HepG2 (cell line): ENCODE data around the gene LITAF.

Experiments
- CTCF ChIP-seq: sonication (generic); formaldehyde crosslinking; IDR thresholded peaks from 2 replicates; pipeline ENCODE4 v1.5.0; 2020; ENCODE audit warnings: mild to moderate bottlenecking, missing genetic modification reagents, moderate library complexity
- JUNB ChIP-seq: sonication (generic); formaldehyde crosslinking; IDR thresholded peaks from 2 replicates; pipeline ENCODE4 v1.8.0; 2022; ENCODE audit warnings: missing genetic modification reagents, mild to moderate bottlenecking, borderline replicate concordance
- MAZ ChIP-seq, 2 experiments: sonication (generic) in 1 of 2; formaldehyde crosslinking in 1 of 2; IDR thresholded peaks; 2 replicates each; pipeline versions ENCODE4 v1.5.0 to v1.6.1; 2012 to 2020; ENCODE audit warnings: low read depth in 2 of 2, mild to moderate bottlenecking in 2 of 2, borderline replicate concordance in 1 of 2, improper control_type of control experiment in 1 of 2, low read length in 1 of 2, missing genetic modification reagents in 1 of 2, moderate library complexity in 1 of 2
- POLR2A ChIP-seq, 2 experiments: IDR thresholded peaks; 2 replicates each; pipeline ENCODE4 v1.6.1; 2011; ENCODE audit warnings: low read depth in 2 of 2, low read length in 2 of 2, mild to moderate bottlenecking in 1 of 2, moderate library complexity in 1 of 2; ENCODE audit not compliant: insufficient read depth in 1 of 2
- SIN3A ChIP-seq: IDR thresholded peaks from 2 replicates; pipeline ENCODE4 v1.6.1; 2011; ENCODE audit warnings: low read depth, mild to moderate bottlenecking, control low read depth, low read length, borderline replicate concordance
- SSRP1 ChIP-seq: IDR thresholded peaks from 2 replicates; pipeline ENCODE4 v1.6.1; 2016; ENCODE audit warnings: control low read depth
- ZMYM2 ChIP-seq: sonication (generic); formaldehyde crosslinking; IDR thresholded peaks from 2 replicates; pipeline ENCODE4 v1.8.0; 2022; ENCODE audit warnings: mild to moderate bottlenecking, missing genetic modification reagents
- ZNF780A ChIP-seq: sonication (generic); formaldehyde crosslinking; IDR thresholded peaks from 2 replicates; pipeline ENCODE4 v1.8.0; 2022; ENCODE audit warnings: mild to moderate bottlenecking, missing genetic modification reagents, moderate library complexity
- TF ChIP-seq, protein P1 (sequence below): sonication (generic); formaldehyde crosslinking; IDR thresholded peaks from 2 replicates; pipeline ENCODE4 v1.4.0; 2020; ENCODE audit warnings: missing genetic modification reagents
- TF ChIP-seq, protein P2 (sequence below): sonication (generic); IDR thresholded peaks from 2 replicates; pipeline ENCODE4 v1.6.1; 2016; ENCODE audit warnings: low read depth, borderline replicate concordance

DNA sequence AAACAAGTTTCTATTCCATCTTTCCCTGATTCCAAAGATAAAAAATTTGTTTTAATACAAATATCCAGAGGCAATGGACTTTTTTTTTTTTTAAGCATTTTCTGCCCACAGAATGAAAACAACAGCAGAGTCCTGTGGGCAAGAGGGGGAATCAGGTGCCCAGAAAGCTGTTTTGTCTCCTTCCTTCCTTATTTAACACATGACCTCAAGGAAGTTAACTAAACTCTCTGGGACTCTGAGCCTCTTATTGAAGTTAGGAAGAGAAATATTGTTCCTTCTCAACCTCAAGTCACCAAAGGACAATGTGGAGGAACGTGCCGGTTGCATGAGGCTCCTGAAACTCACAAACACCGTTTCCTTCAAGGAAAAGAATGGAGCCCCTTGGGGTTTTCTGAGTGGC is 34.9 kb downstream of the LITAF start:
- TF ChIP-seq, protein P1, sequence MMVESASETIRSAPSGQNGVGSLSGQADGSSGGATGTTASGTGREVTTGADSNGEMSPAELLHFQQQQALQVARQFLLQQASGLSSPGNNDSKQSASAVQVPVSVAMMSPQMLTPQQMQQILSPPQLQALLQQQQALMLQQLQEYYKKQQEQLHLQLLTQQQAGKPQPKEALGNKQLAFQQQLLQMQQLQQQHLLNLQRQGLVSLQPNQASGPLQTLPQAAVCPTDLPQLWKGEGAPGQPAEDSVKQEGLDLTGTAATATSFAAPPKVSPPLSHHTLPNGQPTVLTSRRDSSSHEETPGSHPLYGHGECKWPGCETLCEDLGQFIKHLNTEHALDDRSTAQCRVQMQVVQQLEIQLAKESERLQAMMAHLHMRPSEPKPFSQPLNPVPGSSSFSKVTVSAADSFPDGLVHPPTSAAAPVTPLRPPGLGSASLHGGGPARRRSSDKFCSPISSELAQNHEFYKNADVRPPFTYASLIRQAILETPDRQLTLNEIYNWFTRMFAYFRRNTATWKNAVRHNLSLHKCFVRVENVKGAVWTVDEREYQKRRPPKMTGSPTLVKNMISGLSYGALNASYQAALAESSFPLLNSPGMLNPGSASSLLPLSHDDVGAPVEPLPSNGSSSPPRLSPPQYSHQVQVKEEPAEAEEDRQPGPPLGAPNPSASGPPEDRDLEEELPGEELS (CRISPR knock-in tag), result no peak
- TF ChIP-seq SSRP1 (CRISPR knock-in tag), result no peak
- no peak for TF ChIP-seq POLR2A (IDR thresholded peaks at IDR 0.05; ENCODE audit: insufficient read depth in 1 of 2, low read depth in 2 of 2, low read length in 2 of 2)
- TF ChIP-seq ZNF780A (CRISPR knock-in tag), result no peak
- TF ChIP-seq JUNB (CRISPR knock-in tag), result no peak
- no peak for TF ChIP-seq CTCF (CRISPR knock-in tag)
- no peak for TF ChIP-seq MAZ (IDR thresholded peaks at IDR 0.05; ENCODE audit: borderline replicate concordance, low read depth, low read length)
- TF ChIP-seq MAZ (CRISPR knock-in tag; IDR thresholded peaks at IDR 0.05; ENCODE audit: low read depth), result no peak
- TF ChIP-seq SIN3A, result no peak
- TF ChIP-seq ZMYM2 (CRISPR knock-in tag), result no peak
- TF ChIP-seq, protein P2, sequence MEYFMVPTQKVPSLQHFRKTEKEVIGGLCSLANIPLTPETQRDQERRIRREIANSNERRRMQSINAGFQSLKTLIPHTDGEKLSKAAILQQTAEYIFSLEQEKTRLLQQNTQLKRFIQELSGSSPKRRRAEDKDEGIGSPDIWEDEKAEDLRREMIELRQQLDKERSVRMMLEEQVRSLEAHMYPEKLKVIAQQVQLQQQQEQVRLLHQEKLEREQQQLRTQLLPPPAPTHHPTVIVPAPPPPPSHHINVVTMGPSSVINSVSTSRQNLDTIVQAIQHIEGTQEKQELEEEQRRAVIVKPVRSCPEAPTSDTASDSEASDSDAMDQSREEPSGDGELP, result no peak
